Fibroblast of lung (primary cell): ENCODE data around the gene SULT4A1.

Experiments used
- CTCF ChIP-seq, 2 donors: IDR thresholded peaks in 1 of 2; conservative IDR thresholded peaks in 1 of 2; 1 replicate in 1 of 2; 2 replicates in 1 of 2; pipeline ENCODE4 v1.5.1; 2011 to 2012; ENCODE audit warnings: low read length in 2 of 2, control low read depth in 1 of 2, inconsistent platforms in 1 of 2, low read depth in 1 of 2, mild to moderate bottlenecking in 1 of 2
- EZH2 ChIP-seq: IDR thresholded peaks from 2 replicates; pipeline ENCODE4 v1.5.1; 2012; ENCODE audit warnings: low read length, control low read depth, mild to moderate bottlenecking; ENCODE audit errors: missing control alignments

- TF ChIP-seq CTCF (conservative IDR thresholded peaks at IDR 0.05 in 1 of 2, IDR thresholded peaks at IDR 0.05 in 1 of 2; ENCODE audit: low read depth in 1 of 2, low read length in 2 of 2), result peak; percentile 41 to 43
- no peak for TF ChIP-seq EZH2
These were observed 35.9 kb downstream of the SULT4A1 start for GRCh38 chr22:43826142-43827002.
